GM19467 (cell line): Measurements from ENCODE around the gene NOTO.
"Not testable (repeated sequence)": the region's sequence is repeated elsewhere in the genome, so short reads cannot be mapped to it uniquely, and the experiment has no call there.

Source experiments
- ATAC-seq: cut with Tn5 transposase; IDR thresholded peaks from one replicate; pipeline ENCODE4 v1.9.1; 2021; ENCODE audit warnings: mild to moderate bottlenecking, moderate library complexity; ENCODE audit not compliant: unreplicated experiment

Gene NOTO

GRCh38 chr2:73197579-73197978, 4.8 kb upstream of the NOTO start:
- ATAC-seq = no peak

- not testable (repeated sequence) for ATAC-seq
Observed at GRCh38 chr2:73200281-73200680, 2.1 kb upstream of the NOTO start.

- ATAC-seq = no peak
Observed at GRCh38 chr2:73203055-73203681, 794 bp downstream of the NOTO start.

GRCh38 chr2:73205611-73206010, 3.2 kb downstream of the NOTO start:
- ATAC-seq = no peak

GRCh38 chr2:73208258-73208657, 5.9 kb downstream of the NOTO start:
- no peak for ATAC-seq

- no peak for ATAC-seq
Observed at GRCh38 chr2:73210019-73210418, 7.6 kb downstream of the NOTO start.

- ATAC-seq = no peak
Observed at GRCh38 chr2:73210696-73211095, 8.3 kb downstream of the NOTO start.

- ATAC-seq = no peak
Observed at GRCh38 chr2:73212098-73212447, 9.7 kb downstream of the NOTO start.

GRCh38 chr2:73212448-73213176, 10.2 kb downstream of the NOTO start:
- peak; percentile 73 for ATAC-seq

- ATAC-seq = peak; percentile 85
Observed at GRCh38 chr2:73214120-73215035, 12.0 kb downstream of the NOTO start, which contains the start of gene SMYD5. Gene SMYD5, plus strand, starts transcription at chr2:73214245. Its CDS starts 22 bp downstream, at chr2:73214267.

- ATAC-seq = no peak
Observed at GRCh38 chr2:73215254-73215653, 12.9 kb downstream of the NOTO start.

- no peak for ATAC-seq
Observed at GRCh38 chr2:73217160-73217559, 14.8 kb downstream of the NOTO start.

- no peak for ATAC-seq
Observed at GRCh38 chr2:73217826-73218225, 15.5 kb downstream of the NOTO start.

GRCh38 chr2:73218298-73218697, 15.9 kb downstream of the NOTO start:
- no peak for ATAC-seq

- ATAC-seq = no peak
Observed at GRCh38 chr2:73223821-73224220, 21.4 kb downstream of the NOTO start.

GRCh38 chr2:73225513-73226360, 23.4 kb downstream of the NOTO start:
- no peak for ATAC-seq

- no peak for ATAC-seq
Observed at GRCh38 chr2:73227086-73227485, 24.7 kb downstream of the NOTO start.

GRCh38 chr2:73228631-73229030, 26.3 kb downstream of the NOTO start:
- no peak for ATAC-seq

- ATAC-seq = peak; percentile 1
Observed at GRCh38 chr2:73232403-73233153, 30.2 kb downstream of the NOTO start.
